GM06990 (cell line): ENCODE measurements around the gene MAPK10.

Source experiments
- DNase-seq: peaks from one replicate; pipeline ENCODE4 v3.0.0-alpha.2; 2011; ENCODE audit not compliant: insufficient read length; ENCODE audit errors: extremely low read depth
- H3K27me3 ChIP-seq: replicated peaks from 2 replicates; pipeline ENCODE4 v1.6.0; 2011; ENCODE audit warnings: low read length; ENCODE audit not compliant: control insufficient read depth, insufficient read depth
- H3K36me3 ChIP-seq: 2 replicates; pipeline ENCODE4 v1.5.1; 2011; ENCODE audit warnings: low read length; ENCODE audit not compliant: control insufficient read depth, insufficient read depth
- H3K4me3 ChIP-seq: replicated peaks from 2 replicates; pipeline ENCODE4 v1.5.1; 2011; ENCODE audit warnings: low read depth, mild to moderate bottlenecking, control low read depth, low read length
- CTCF ChIP-seq: IDR thresholded peaks from 2 replicates; pipeline ENCODE4 v1.5.1; 2011; ENCODE audit warnings: low read length, control low read depth, mild to moderate bottlenecking, inconsistent platforms; ENCODE audit not compliant: insufficient read depth, poor library complexity, severe bottlenecking

MAPK10 gene

GRCh38 chr4:86118711-86119110 is 241.1 kb downstream of the MAPK10 start:
- Histone ChIP-seq H3K36me3 (no peaks in the 10 kb centered on the region), H3K4me3 (no peak overlapping the region), H3K27me3 (no peaks in the 10 kb centered on the region)
- TF ChIP-seq CTCF, result no peak
- no peak for DNase-seq

- no peaks in the 10 kb centered on the region for H3K27me3 ChIP-seq
- H3K36me3 ChIP-seq, result no peaks in the 10 kb centered on the region
- TF ChIP-seq CTCF, result no peak
- DNase-seq, result no peak
- H3K4me3 ChIP-seq, result no peak overlapping the region
These were observed 242.0 kb downstream of the MAPK10 start for GRCh38 chr4:86117705-86118302.

GRCh38 chr4:86114563-86114962 is 245.3 kb downstream of the MAPK10 start:
- TF ChIP-seq CTCF, result no peak
- no peak overlapping the region for H3K4me3 ChIP-seq
- no peaks in the 10 kb centered on the region for H3K36me3 ChIP-seq
- no peaks in the 10 kb centered on the region for H3K27me3 ChIP-seq
- no peak for DNase-seq

- H3K36me3 ChIP-seq, result no peaks in the 10 kb centered on the region
- DNase-seq, result no peak
- no peak for TF ChIP-seq CTCF
- no peaks in the 10 kb centered on the region for H3K27me3 ChIP-seq
- no peak overlapping the region for H3K4me3 ChIP-seq
These were observed 251.0 kb downstream of the MAPK10 start for GRCh38 chr4:86108834-86109233.

- Histone ChIP-seq H3K36me3 (no peaks in the 10 kb centered on the region), H3K27me3 (no peaks in the 10 kb centered on the region), H3K4me3 (no peak overlapping the region)
- no peak for TF ChIP-seq CTCF
- DNase-seq, result no peak
These were observed 251.7 kb downstream of the MAPK10 start for GRCh38 chr4:86108137-86108536.

- Histone ChIP-seq H3K36me3 (no peaks in the 10 kb centered on the region), H3K4me3 (no peak overlapping the region), H3K27me3 (no peaks in the 10 kb centered on the region)
- no peak for DNase-seq
- TF ChIP-seq CTCF, result no peak
These were observed 252.7 kb downstream of the MAPK10 start for GRCh38 chr4:86107112-86107511.
